GM23338 (cell line): ENCODE data around the gene SMARCA2.

ENCODE experiments used
- CREB1 ChIP-seq: fragments of 250-450 bp; sonication (Bioruptor Pico); IDR thresholded peaks from 2 replicates; pipeline ENCODE4 v1.5.0; 2020; ENCODE audit warnings: low read depth, mild to moderate bottlenecking, moderate library complexity
- EZH2 ChIP-seq: fragments of 200-600 bp; sonication (generic); IDR thresholded peaks from one replicate; pipeline ENCODE4 v1.8.0; 2017; ENCODE audit warnings: antibody characterized with exemption, mild to moderate bottlenecking, low read depth; ENCODE audit not compliant: unreplicated experiment
- EZH2phosphoT487 ChIP-seq: fragments of 200-600 bp; sonication (generic); IDR thresholded peaks from one replicate; pipeline ENCODE4 v1.8.1; 2018; ENCODE audit warnings: antibody characterized with exemption; ENCODE audit not compliant: unreplicated experiment
- JUNB ChIP-seq: IDR thresholded peaks from one replicate; pipeline ENCODE4 v1.6.1; 2016; ENCODE audit warnings: antibody characterized with exemption; ENCODE audit not compliant: unreplicated experiment
- NANOG ChIP-seq: IDR thresholded peaks from 2 replicates; pipeline ENCODE4 v1.6.1; 2016; ENCODE audit warnings: antibody characterized with exemption, borderline replicate concordance
- POLR2AphosphoS5 ChIP-seq: IDR thresholded peaks from 2 replicates; pipeline ENCODE4 v1.6.1; 2016; ENCODE audit warnings: antibody characterized with exemption, low read depth
- ZNF114 ChIP-seq: fragments of 250-450 bp; sonication (Bioruptor Pico); IDR thresholded peaks from 2 replicates; pipeline ENCODE4 v1.5.0; 2020; ENCODE audit warnings: mild to moderate bottlenecking, moderate library complexity
- ZNF331 ChIP-seq: fragments of 250-450 bp; sonication (Bioruptor Pico); IDR thresholded peaks from 2 replicates; pipeline ENCODE4 v1.5.0; 2020; ENCODE audit warnings: low read depth, mild to moderate bottlenecking, moderate library complexity
- TF ChIP-seq, protein P1 (sequence below), 2 experiments: fragments of 200-600 bp in 1 of 2; sonication (generic) in 1 of 2; conservative IDR thresholded peaks; 2 replicates each; pipeline versions ENCODE4 v1.5.1 to v1.6.1; 2016 to 2017; ENCODE audit warnings: antibody characterized with exemption in 2 of 2, low read depth in 2 of 2, mild to moderate bottlenecking in 2 of 2, moderate library complexity in 1 of 2
- TF ChIP-seq, protein P2 (sequence below): IDR thresholded peaks from 2 replicates; pipeline ENCODE4 v1.6.1; 2016; ENCODE audit warnings: antibody characterized with exemption
- TF ChIP-seq, protein P3 (sequence below): IDR thresholded peaks from one replicate; pipeline ENCODE4 v1.6.1; 2018; ENCODE audit warnings: antibody characterized with exemption; ENCODE audit not compliant: unreplicated experiment

DNA sequence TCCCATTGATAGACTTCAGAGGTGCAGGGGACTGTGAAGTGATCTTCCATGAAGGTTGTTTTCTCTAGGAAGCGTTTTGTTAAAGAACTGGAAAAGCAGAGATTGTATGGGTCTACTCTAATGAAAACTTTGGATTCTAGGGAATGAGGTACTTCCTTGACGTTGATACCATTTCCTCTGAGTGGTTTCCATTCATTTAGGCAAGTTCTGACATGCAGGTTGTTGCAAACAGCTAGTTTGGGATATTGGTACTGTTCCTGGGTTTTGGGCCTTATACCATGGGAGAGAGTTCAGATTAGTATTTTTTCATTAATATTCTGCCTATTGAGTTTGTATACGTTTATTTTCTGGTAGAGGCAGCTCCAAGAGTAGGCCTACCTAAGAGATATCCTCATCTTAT lies 25.7 kb downstream of the SMARCA2 start:
- no peak for TF ChIP-seq EZH2
- no peak for TF ChIP-seq EZH2phosphoT487
- TF ChIP-seq POLR2AphosphoS5, result no peak
- TF ChIP-seq, protein P1, sequence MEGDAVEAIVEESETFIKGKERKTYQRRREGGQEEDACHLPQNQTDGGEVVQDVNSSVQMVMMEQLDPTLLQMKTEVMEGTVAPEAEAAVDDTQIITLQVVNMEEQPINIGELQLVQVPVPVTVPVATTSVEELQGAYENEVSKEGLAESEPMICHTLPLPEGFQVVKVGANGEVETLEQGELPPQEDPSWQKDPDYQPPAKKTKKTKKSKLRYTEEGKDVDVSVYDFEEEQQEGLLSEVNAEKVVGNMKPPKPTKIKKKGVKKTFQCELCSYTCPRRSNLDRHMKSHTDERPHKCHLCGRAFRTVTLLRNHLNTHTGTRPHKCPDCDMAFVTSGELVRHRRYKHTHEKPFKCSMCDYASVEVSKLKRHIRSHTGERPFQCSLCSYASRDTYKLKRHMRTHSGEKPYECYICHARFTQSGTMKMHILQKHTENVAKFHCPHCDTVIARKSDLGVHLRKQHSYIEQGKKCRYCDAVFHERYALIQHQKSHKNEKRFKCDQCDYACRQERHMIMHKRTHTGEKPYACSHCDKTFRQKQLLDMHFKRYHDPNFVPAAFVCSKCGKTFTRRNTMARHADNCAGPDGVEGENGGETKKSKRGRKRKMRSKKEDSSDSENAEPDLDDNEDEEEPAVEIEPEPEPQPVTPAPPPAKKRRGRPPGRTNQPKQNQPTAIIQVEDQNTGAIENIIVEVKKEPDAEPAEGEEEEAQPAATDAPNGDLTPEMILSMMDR (conservative IDR thresholded peaks at IDR 0.05; ENCODE audit: low read depth in 2 of 2), result no peak
- TF ChIP-seq CREB1 (CRISPR knock-in tag), result no peak
- TF ChIP-seq, protein P2, sequence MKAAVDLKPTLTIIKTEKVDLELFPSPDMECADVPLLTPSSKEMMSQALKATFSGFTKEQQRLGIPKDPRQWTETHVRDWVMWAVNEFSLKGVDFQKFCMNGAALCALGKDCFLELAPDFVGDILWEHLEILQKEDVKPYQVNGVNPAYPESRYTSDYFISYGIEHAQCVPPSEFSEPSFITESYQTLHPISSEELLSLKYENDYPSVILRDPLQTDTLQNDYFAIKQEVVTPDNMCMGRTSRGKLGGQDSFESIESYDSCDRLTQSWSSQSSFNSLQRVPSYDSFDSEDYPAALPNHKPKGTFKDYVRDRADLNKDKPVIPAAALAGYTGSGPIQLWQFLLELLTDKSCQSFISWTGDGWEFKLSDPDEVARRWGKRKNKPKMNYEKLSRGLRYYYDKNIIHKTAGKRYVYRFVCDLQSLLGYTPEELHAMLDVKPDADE, result no peak
- TF ChIP-seq, protein P3, sequence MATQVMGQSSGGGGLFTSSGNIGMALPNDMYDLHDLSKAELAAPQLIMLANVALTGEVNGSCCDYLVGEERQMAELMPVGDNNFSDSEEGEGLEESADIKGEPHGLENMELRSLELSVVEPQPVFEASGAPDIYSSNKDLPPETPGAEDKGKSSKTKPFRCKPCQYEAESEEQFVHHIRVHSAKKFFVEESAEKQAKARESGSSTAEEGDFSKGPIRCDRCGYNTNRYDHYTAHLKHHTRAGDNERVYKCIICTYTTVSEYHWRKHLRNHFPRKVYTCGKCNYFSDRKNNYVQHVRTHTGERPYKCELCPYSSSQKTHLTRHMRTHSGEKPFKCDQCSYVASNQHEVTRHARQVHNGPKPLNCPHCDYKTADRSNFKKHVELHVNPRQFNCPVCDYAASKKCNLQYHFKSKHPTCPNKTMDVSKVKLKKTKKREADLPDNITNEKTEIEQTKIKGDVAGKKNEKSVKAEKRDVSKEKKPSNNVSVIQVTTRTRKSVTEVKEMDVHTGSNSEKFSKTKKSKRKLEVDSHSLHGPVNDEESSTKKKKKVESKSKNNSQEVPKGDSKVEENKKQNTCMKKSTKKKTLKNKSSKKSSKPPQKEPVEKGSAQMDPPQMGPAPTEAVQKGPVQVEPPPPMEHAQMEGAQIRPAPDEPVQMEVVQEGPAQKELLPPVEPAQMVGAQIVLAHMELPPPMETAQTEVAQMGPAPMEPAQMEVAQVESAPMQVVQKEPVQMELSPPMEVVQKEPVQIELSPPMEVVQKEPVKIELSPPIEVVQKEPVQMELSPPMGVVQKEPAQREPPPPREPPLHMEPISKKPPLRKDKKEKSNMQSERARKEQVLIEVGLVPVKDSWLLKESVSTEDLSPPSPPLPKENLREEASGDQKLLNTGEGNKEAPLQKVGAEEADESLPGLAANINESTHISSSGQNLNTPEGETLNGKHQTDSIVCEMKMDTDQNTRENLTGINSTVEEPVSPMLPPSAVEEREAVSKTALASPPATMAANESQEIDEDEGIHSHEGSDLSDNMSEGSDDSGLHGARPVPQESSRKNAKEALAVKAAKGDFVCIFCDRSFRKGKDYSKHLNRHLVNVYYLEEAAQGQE, result no peak
- TF ChIP-seq ZNF114 (CRISPR knock-in tag), result no peak
- TF ChIP-seq JUNB, result no peak
- no peak for TF ChIP-seq NANOG
- TF ChIP-seq ZNF331 (CRISPR knock-in tag), result no peak
